MCF 10A (cell line): Measurements from ENCODE around the gene PIWIL4. TPM values are rescaled to one million over a fixed set of nuclear protein-coding genes. Genes with fewer than 3 reads are reported as not detected.

Experiments used
- BruUV-seq: library from RNA; stranded (reverse); fragments of 400-500 nt; replicated peaks from 2 replicates; lab custom pipeline; 2021; lab: Mats Ljungman, UMichigan
- CTCF ChIA-PET: fragments of 300-600 bp; sonication (Branson Sonifier 250); formaldehyde crosslinking; extraction: SDS; loops from one replicate; lab custom pipeline; 2021; ENCODE audit warnings: antibody characterized with exemption, inconsistent platforms; lab: Yijun Ruan, JAX
- POLR2A ChIA-PET: fragments of 300-600, 350-650 bp; sonication (Branson Sonifier 250); formaldehyde crosslinking; extraction: SDS; loops from one replicate; lab custom pipeline; 2020; ENCODE audit warnings: antibody characterized with exemption, inconsistent platforms; lab: Yijun Ruan, JAX
- DNase-seq: peaks from one replicate; pipeline ENCODE4 v3.0.0-alpha.2; 2018; ENCODE audit not compliant: unreplicated experiment
- H3K27ac Mint-ChIP-seq: one replicate; pipeline ENCODE4 v1.8.0; 2022; ENCODE audit warnings: mild to moderate bottlenecking, low read depth, mixed read lengths; ENCODE audit not compliant: unreplicated experiment
- H3K27me3 Mint-ChIP-seq: one replicate; pipeline ENCODE4 v1.8.0; 2022; ENCODE audit warnings: mixed read lengths; ENCODE audit not compliant: insufficient read depth, unreplicated experiment
- H3K36me3 Mint-ChIP-seq: one replicate; pipeline ENCODE4 v1.8.0; 2022; ENCODE audit warnings: mild to moderate bottlenecking, moderate library complexity, mixed read lengths; ENCODE audit not compliant: insufficient read depth, unreplicated experiment
- H3K4me1 Mint-ChIP-seq: one replicate; pipeline ENCODE4 v1.8.0; 2022; ENCODE audit warnings: mixed read lengths; ENCODE audit not compliant: insufficient read depth, unreplicated experiment
- H3K4me3 Mint-ChIP-seq: one replicate; pipeline ENCODE4 v1.8.0; 2022; ENCODE audit warnings: mild to moderate bottlenecking, moderate library complexity, mixed read lengths; ENCODE audit not compliant: unreplicated experiment
- H3K9me3 Mint-ChIP-seq: one replicate; pipeline ENCODE4 v1.8.0; 2022; ENCODE audit warnings: mixed read lengths; ENCODE audit not compliant: unreplicated experiment
- CTCF ChIP-seq: fragments of 200-600 bp; IDR thresholded peaks from one replicate; pipeline ENCODE4 v1.8.0; 2022; ENCODE audit warnings: antibody characterized with exemption, mild to moderate bottlenecking; ENCODE audit not compliant: unreplicated experiment
- intact Hi-C: fragments of 100-400 bp; cut with micrococcal nuclease; formaldehyde crosslinking; loops from 2 replicates; pipeline ENCODE4 v1.14.1; 2022
- total RNA-seq: library from RNA; stranded (reverse); gene quantifications from 2 replicates; pipeline ENCODE4 v1.2.3, GENCODE V29; 2022

Gene PIWIL4
- total RNA-seq, 1 experiment from 2014 or later, result not detected

- POLR2A ChIA-PET, result interaction anchor here (1.0 kb wide), 1 partner anchor 17 kb away, joined by 3 read pairs; no protein-coding TSS in a partner anchor
- CTCF ChIA-PET, result interaction anchor here (0.6 to 1.5 kb wide), 7 partner anchors 9 to 639 kb away, joined by 3 to 4 read pairs (median 3); no protein-coding TSS in a partner anchor
- TF ChIP-seq CTCF, result no peak
- DNase-seq, result no peak
- peaks cover 36% of the 10 kb centered on the region for H3K4me1 Mint-ChIP-seq
- no peaks in the 10 kb centered on the region for H3K9me3 Mint-ChIP-seq
- H3K36me3 Mint-ChIP-seq, result no peaks in the 10 kb centered on the region
- no TSS peak for BruUV-seq
- H3K27me3 Mint-ChIP-seq, result no peaks in the 10 kb centered on the region
- no peak overlapping the region for H3K4me3 Mint-ChIP-seq
- intact Hi-C loops, result no loop called here
- no peak overlapping the region for H3K27ac Mint-ChIP-seq
These were observed 30.8 kb upstream of the PIWIL4 start for GRCh38 chr11:94536386-94536785.

GRCh38 chr11:94537031-94537600 lies 30.1 kb upstream of the PIWIL4 start:
- intact Hi-C loops, result no loop called here
- H3K4me3 Mint-ChIP-seq, result peak overlapping the region; percentile 2
- CTCF ChIA-PET, result interaction anchor here (0.6 to 1.5 kb wide), 6 partner anchors 11 to 640 kb away, joined by 3 to 4 read pairs (median 3); no protein-coding TSS in a partner anchor
- POLR2A ChIA-PET, result interaction anchor here (1.0 kb wide), 1 partner anchor 18 kb away, joined by 3 read pairs; no protein-coding TSS in a partner anchor
- no peak for TF ChIP-seq CTCF
- H3K27me3 Mint-ChIP-seq, result no peaks in the 10 kb centered on the region
- no peak overlapping the region for H3K27ac Mint-ChIP-seq
- BruUV-seq, result no TSS peak
- peak; percentile 28 for DNase-seq
- no peaks in the 10 kb centered on the region for H3K9me3 Mint-ChIP-seq
- H3K36me3 Mint-ChIP-seq, result no peaks in the 10 kb centered on the region
- peaks cover 36% of the 10 kb centered on the region for H3K4me1 Mint-ChIP-seq

- Mint-ChIP-seq H3K4me3 (no peak overlapping the region), H3K27ac (no peak overlapping the region), H3K4me1 (peaks cover 30% of the 10 kb centered on the region), H3K36me3 (peaks cover 7% of the 10 kb centered on the region), H3K27me3 (no peaks in the 10 kb centered on the region), H3K9me3 (no peaks in the 10 kb centered on the region)
- POLR2A ChIA-PET, result no interaction called here
- TF ChIP-seq CTCF, result no peak
- BruUV-seq, result no TSS peak
- CTCF ChIA-PET, result interaction anchor here (0.6 to 1.6 kb wide), 2 partner anchors 18 to 744 kb away, joined by 4 read pairs; no protein-coding TSS in a partner anchor
- no peak for DNase-seq
- intact Hi-C loops, result no loop called here
These were observed 27.7 kb upstream of the PIWIL4 start for GRCh38 chr11:94539420-94539819.

GRCh38 chr11:94543695-94544645 lies 23.2 kb upstream of the PIWIL4 start, which contains the start of gene FUT4:
TSS of gene FUT4 (plus strand) at chr11:94543921. CDS start at chr11:94544134, 213 bp downstream.
- peaks cover 7% of the 10 kb centered on the region for H3K36me3 Mint-ChIP-seq
- ChIA-PET POLR2A (interaction anchor here (0.7 to 1.0 kb wide), 2 partner anchors 8 to 669 kb away, joined by 3 to 4 read pairs; no protein-coding TSS in a partner anchor), CTCF (interaction anchor here (0.7 kb wide), 1 partner anchor 13 kb away, joined by 3 read pairs; no protein-coding TSS in a partner anchor)
- no TSS peak for BruUV-seq
- peaks cover 10% of the 10 kb centered on the region for H3K4me1 Mint-ChIP-seq
- DNase-seq, result peak; percentile 85
- peak within 1 kb of the TSS; percentile 66 for H3K4me3 Mint-ChIP-seq
- intact Hi-C loops, result no loop called here
- no peak for TF ChIP-seq CTCF
- no peaks in the 10 kb centered on the region for H3K27me3 Mint-ChIP-seq
- no peak within 1 kb of the TSS for H3K27ac Mint-ChIP-seq
- no peaks in the 10 kb centered on the region for H3K9me3 Mint-ChIP-seq
